GM12874 (cell line): ENCODE results near the gene ARHGAP21.

Source experiments
- CTCF ChIP-seq: IDR thresholded peaks from 2 replicates; pipeline ENCODE4 v1.5.1; 2011; ENCODE audit warnings: low read depth, mild to moderate bottlenecking, control low read depth, low read length, moderate library complexity; ENCODE audit not compliant: insufficient read depth

Gene ARHGAP21

GRCh38 chr10:24695452-24695851, 28.2 kb downstream of the ARHGAP21 start:
- TF ChIP-seq CTCF: no peak

- no peak for TF ChIP-seq CTCF
These were observed 29.6 kb downstream of the ARHGAP21 start for GRCh38 chr10:24694086-24694485.

- TF ChIP-seq CTCF: no peak
These were observed 32.6 kb downstream of the ARHGAP21 start for GRCh38 chr10:24690961-24691512.

- TF ChIP-seq CTCF: no peak
These were observed 37.6 kb downstream of the ARHGAP21 start for GRCh38 chr10:24685958-24686540.

- TF ChIP-seq CTCF: no peak
These were observed 40.1 kb downstream of the ARHGAP21 start for GRCh38 chr10:24683554-24683953.

- no peak for TF ChIP-seq CTCF
These were observed 42.1 kb downstream of the ARHGAP21 start for GRCh38 chr10:24681572-24682088.

- no peak for TF ChIP-seq CTCF
These were observed 42.8 kb downstream of the ARHGAP21 start for GRCh38 chr10:24680647-24681524.
